Fibroblast of lung (primary cell): ENCODE measurements around the gene SPHK1. TPM values are rescaled to one million over a fixed set of nuclear protein-coding genes. Genes with fewer than 3 reads are reported as not detected.

Experiments used
- DNase-seq, 2 donors: peaks; one replicate each; pipeline versions ENCODE4 v3.0.0 to v3.0.0-alpha.2; 2010; ENCODE audit warnings: low read depth in 2 of 2
- H2AFZ ChIP-seq: 2 replicates; pipeline ENCODE4 v1.5.1; 2012; ENCODE audit warnings: low read length, control low read depth, inconsistent platforms
- H3K27ac ChIP-seq: 2 replicates; pipeline ENCODE4 v1.5.1; 2011; ENCODE audit warnings: low read length, control low read depth; ENCODE audit not compliant: insufficient read depth
- H3K27me3 ChIP-seq: 2 replicates; pipeline ENCODE4 v1.5.1; 2011; ENCODE audit warnings: mild to moderate bottlenecking, low read length; ENCODE audit not compliant: control insufficient read depth, insufficient read depth
- H3K36me3 ChIP-seq: 2 replicates; pipeline ENCODE4 v1.5.1; 2011; ENCODE audit warnings: low read length; ENCODE audit not compliant: control insufficient read depth, insufficient read depth
- H3K4me1 ChIP-seq: 2 replicates; pipeline ENCODE4 v1.5.1; 2011; ENCODE audit warnings: low read length; ENCODE audit not compliant: control insufficient read depth, insufficient read depth; ENCODE audit errors: extremely low read depth
- H3K4me2 ChIP-seq: 2 replicates; pipeline ENCODE4 v1.5.1; 2011; ENCODE audit warnings: low read length, control low read depth; ENCODE audit not compliant: insufficient read depth; ENCODE audit errors: extremely low read depth
- H3K4me3 ChIP-seq, 4 experiments: fragments of 200-600 bp in 1 of 4; sonication (generic) in 1 of 4; replicated peaks in 1 of 4; 2 replicates each; pipeline ENCODE4 v1.5.1; 2011 to 2016; ENCODE audit warnings: low read length in 4 of 4, low read depth in 3 of 4, mild to moderate bottlenecking in 3 of 4, control low read depth in 2 of 4, inconsistent platforms in 1 of 4, mixed read lengths in 1 of 4; ENCODE audit not compliant: insufficient read depth in 1 of 4; ENCODE audit errors: control extremely low read depth in 1 of 4
- H3K79me2 ChIP-seq: 2 replicates; pipeline ENCODE4 v1.5.1; 2012; ENCODE audit warnings: mild to moderate bottlenecking, low read length, inconsistent platforms; ENCODE audit not compliant: control insufficient read depth, insufficient read depth
- H3K9ac ChIP-seq: 2 replicates; pipeline ENCODE4 v1.5.1; 2011; ENCODE audit warnings: mild to moderate bottlenecking, low read length, control low read depth; ENCODE audit not compliant: insufficient read depth
- H3K9me3 ChIP-seq: 2 replicates; pipeline ENCODE4 v1.5.1; 2012; ENCODE audit warnings: low read depth, low read length; ENCODE audit not compliant: control insufficient read depth, insufficient read depth
- H4K20me1 ChIP-seq: 2 replicates; pipeline ENCODE4 v1.5.1; 2011; ENCODE audit warnings: low read length; ENCODE audit not compliant: control insufficient read depth, insufficient read depth; ENCODE audit errors: extremely low read depth
- EZH2 ChIP-seq: IDR thresholded peaks from 2 replicates; pipeline ENCODE4 v1.5.1; 2012; ENCODE audit warnings: low read length, control low read depth, mild to moderate bottlenecking; ENCODE audit errors: missing control alignments
- polyA plus RNA-seq, 2 donors: library from polyadenylated mRNA; depleted of rRNA in 1 of 2; stranded (reverse) in 1 of 2; unstranded in 1 of 2; fragments of >200 nt; gene quantifications; 2 replicates each; pipeline ENCODE4 v1.2.1, GENCODE V29; 2011 to 2012; ENCODE audit warnings: missing spikeins in 1 of 2
- total RNA-seq: library from RNA; depleted of rRNA; stranded (reverse); fragments of >200 nt; gene quantifications from 2 replicates; pipeline ENCODE4 v1.2.1, GENCODE V29; 2014
- TF ChIP-seq, protein P1 (sequence below), 2 donors: IDR thresholded peaks in 1 of 2; conservative IDR thresholded peaks in 1 of 2; 1 replicate in 1 of 2; 2 replicates in 1 of 2; pipeline ENCODE4 v1.5.1; 2011 to 2012; ENCODE audit warnings: low read length in 2 of 2, control low read depth in 1 of 2, inconsistent platforms in 1 of 2, low read depth in 1 of 2, mild to moderate bottlenecking in 1 of 2

The SPHK1 gene
- total and polyA plus RNA-seq, 2 donors (not counting 1 experiment from before 2014, with no cell fraction given) = 5.0 to 9.4 TPM

DNA sequence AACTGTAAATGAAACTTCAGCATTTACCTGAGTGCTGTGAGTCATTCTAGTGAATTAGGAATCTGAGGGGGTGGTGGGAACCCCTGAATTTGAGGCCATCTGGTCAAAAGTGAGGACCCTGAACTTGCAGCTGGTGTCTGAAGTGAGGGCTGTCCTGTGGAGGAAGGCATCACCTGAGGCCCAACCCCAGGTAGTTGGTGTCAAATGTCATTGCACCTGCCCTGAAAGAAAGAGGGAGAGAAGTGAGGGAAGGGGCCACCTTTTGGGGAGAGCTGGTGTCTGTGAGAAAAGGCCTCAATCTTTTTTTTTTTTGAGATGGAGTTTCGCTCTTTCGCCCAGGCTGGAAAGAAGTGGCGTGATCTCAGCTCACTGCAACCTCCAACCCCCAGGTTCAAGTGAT lies 18.2 kb upstream of the SPHK1 start:
- Histone ChIP-seq H2AFZ (no peak overlapping the region), H3K79me2 (no peaks in the 10 kb centered on the region), H3K4me1 (peaks cover 13% of the 10 kb centered on the region), H3K36me3 (no peaks in the 10 kb centered on the region), H3K9ac (no peak overlapping the region), H3K4me3 (no peak overlapping the region), H3K4me2 (no peak overlapping the region), H3K27ac (no peak overlapping the region), H3K27me3 (no peaks in the 10 kb centered on the region), H4K20me1 (no peaks in the 10 kb centered on the region), H3K9me3 (no peaks in the 10 kb centered on the region)
- DNase-seq = no peak
- no peak for TF ChIP-seq EZH2
- TF ChIP-seq, protein P1, sequence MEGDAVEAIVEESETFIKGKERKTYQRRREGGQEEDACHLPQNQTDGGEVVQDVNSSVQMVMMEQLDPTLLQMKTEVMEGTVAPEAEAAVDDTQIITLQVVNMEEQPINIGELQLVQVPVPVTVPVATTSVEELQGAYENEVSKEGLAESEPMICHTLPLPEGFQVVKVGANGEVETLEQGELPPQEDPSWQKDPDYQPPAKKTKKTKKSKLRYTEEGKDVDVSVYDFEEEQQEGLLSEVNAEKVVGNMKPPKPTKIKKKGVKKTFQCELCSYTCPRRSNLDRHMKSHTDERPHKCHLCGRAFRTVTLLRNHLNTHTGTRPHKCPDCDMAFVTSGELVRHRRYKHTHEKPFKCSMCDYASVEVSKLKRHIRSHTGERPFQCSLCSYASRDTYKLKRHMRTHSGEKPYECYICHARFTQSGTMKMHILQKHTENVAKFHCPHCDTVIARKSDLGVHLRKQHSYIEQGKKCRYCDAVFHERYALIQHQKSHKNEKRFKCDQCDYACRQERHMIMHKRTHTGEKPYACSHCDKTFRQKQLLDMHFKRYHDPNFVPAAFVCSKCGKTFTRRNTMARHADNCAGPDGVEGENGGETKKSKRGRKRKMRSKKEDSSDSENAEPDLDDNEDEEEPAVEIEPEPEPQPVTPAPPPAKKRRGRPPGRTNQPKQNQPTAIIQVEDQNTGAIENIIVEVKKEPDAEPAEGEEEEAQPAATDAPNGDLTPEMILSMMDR (conservative IDR thresholded peaks at IDR 0.05 in 1 of 2, IDR thresholded peaks at IDR 0.05 in 1 of 2; ENCODE audit: low read depth in 1 of 2, low read length in 2 of 2) = no peak

DNA sequence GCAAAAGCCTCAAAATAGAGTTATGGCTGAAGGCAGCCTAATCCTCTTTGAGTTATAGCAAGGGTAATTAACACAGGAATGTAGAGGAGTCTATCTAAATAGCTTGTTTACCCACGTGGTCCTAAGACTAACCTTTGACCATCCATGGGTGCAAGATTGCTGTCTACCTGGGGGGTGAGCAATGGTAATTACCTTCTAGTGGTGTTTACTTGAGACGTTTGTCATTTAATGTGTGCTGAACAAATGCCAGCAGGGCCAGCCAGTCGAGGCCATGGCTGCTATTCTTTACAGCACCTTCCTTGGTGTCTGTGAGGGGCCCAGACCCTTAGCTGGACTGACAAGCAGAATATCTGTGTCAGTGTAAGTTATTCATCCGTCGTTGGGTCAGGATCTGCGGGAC lies 16.8 kb upstream of the SPHK1 start:
- Histone ChIP-seq H3K27me3 (no peaks in the 10 kb centered on the region), H3K4me3 (no peak overlapping the region), H3K79me2 (no peaks in the 10 kb centered on the region), H3K9ac (no peak overlapping the region), H3K9me3 (no peaks in the 10 kb centered on the region), H4K20me1 (no peaks in the 10 kb centered on the region), H3K27ac (no peak overlapping the region), H2AFZ (no peak overlapping the region), H3K36me3 (no peaks in the 10 kb centered on the region), H3K4me1 (peaks cover 17% of the 10 kb centered on the region), H3K4me2 (no peak overlapping the region)
- no peak for DNase-seq
- TF ChIP-seq EZH2 = no peak
- TF ChIP-seq, protein P1 (conservative IDR thresholded peaks at IDR 0.05 in 1 of 2, IDR thresholded peaks at IDR 0.05 in 1 of 2; ENCODE audit: low read depth in 1 of 2, low read length in 2 of 2) = no peak

DNA sequence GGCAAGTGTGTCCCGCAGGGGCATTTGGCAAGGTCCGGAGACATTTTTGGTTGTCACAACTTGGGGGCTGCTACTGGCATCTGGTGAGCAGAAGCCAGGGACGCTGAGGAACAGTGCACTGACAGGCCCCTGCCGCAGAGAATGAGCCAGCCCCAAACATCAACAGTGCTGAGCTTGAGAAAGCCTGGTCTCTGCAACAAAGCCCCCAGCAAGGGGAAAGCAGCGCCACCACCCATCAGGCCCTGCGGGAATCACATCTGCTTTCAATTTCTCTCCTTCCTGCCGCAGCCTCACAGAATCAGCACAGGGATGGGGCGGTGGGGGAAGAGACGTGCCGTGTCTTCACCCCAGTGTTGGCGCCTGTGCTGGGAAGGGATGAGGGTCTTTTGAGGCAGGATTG lies 15.9 kb upstream of the SPHK1 start:
- Histone ChIP-seq H2AFZ (peak overlapping the region; percentile 36), H3K79me2 (no peaks in the 10 kb centered on the region), H3K9me3 (no peaks in the 10 kb centered on the region), H3K4me1 (peaks cover 19% of the 10 kb centered on the region), H4K20me1 (no peaks in the 10 kb centered on the region), H3K36me3 (no peaks in the 10 kb centered on the region), H3K4me3 (no peak overlapping the region), H3K4me2 (peak overlapping the region; percentile 40), H3K9ac (peak overlapping the region; percentile 5), H3K27me3 (no peaks in the 10 kb centered on the region), H3K27ac (peak overlapping the region; percentile 23)
- peak in 1 of 2 donors; percentile 45 for DNase-seq
- TF ChIP-seq, protein P1 (conservative IDR thresholded peaks at IDR 0.05 in 1 of 2, IDR thresholded peaks at IDR 0.05 in 1 of 2; ENCODE audit: low read depth in 1 of 2, low read length in 2 of 2) = no peak
- TF ChIP-seq EZH2 = no peak
